Body of pancreas (tissue), 4 donors: Measurements from ENCODE around the gene NOXRED1.

Source experiments
- POLR2A ChIP-seq, 3 donors: fragments of 450-650 bp; IDR thresholded peaks; one replicate each; pipeline ENCODE4 v1.6.1; 2016; ENCODE audit warnings: antibody characterized with exemption in 3 of 3, mild to moderate bottlenecking in 2 of 3
- TF ChIP-seq, protein P1 (sequence below), 7 experiments: fragments of 450-650 bp in 4 of 7; fragments of 200-600 bp in 3 of 7; sonication (generic) in 3 of 7; IDR thresholded peaks; one replicate each; pipeline ENCODE4 v1.5.1; 2016 to 2019; ENCODE audit warnings: antibody characterized with exemption in 7 of 7

- TF ChIP-seq, protein P1, sequence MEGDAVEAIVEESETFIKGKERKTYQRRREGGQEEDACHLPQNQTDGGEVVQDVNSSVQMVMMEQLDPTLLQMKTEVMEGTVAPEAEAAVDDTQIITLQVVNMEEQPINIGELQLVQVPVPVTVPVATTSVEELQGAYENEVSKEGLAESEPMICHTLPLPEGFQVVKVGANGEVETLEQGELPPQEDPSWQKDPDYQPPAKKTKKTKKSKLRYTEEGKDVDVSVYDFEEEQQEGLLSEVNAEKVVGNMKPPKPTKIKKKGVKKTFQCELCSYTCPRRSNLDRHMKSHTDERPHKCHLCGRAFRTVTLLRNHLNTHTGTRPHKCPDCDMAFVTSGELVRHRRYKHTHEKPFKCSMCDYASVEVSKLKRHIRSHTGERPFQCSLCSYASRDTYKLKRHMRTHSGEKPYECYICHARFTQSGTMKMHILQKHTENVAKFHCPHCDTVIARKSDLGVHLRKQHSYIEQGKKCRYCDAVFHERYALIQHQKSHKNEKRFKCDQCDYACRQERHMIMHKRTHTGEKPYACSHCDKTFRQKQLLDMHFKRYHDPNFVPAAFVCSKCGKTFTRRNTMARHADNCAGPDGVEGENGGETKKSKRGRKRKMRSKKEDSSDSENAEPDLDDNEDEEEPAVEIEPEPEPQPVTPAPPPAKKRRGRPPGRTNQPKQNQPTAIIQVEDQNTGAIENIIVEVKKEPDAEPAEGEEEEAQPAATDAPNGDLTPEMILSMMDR (IDR thresholded peaks at IDR 0.05): no peak
- no peak for TF ChIP-seq POLR2A (IDR thresholded peaks at IDR 0.05)
These were observed 47.0 kb upstream of the NOXRED1 start for GRCh38 chr14:77470224-77470870.
